ENCODE results near the gene MATN1. TPM values are rescaled to one million over a fixed set of nuclear protein-coding genes. Genes with fewer than 3 reads are reported as not detected.

The MATN1 gene
- total and polyA plus RNA-seq, 8 donors = 0.06 to 0.07 TPM; not detected in 6

GRCh38 chr1:30697571-30698376 is 25.6 kb downstream of the MATN1 start:
- H3K27me3 ChIP-seq = no peaks in the 10 kb centered on the region
- no peak overlapping the region for H3K4me3 ChIP-seq
- intact Hi-C loops (cut with DNase I) = no loop called here
- no peak for FAIRE-seq
- TF ChIP-seq, protein P1, sequence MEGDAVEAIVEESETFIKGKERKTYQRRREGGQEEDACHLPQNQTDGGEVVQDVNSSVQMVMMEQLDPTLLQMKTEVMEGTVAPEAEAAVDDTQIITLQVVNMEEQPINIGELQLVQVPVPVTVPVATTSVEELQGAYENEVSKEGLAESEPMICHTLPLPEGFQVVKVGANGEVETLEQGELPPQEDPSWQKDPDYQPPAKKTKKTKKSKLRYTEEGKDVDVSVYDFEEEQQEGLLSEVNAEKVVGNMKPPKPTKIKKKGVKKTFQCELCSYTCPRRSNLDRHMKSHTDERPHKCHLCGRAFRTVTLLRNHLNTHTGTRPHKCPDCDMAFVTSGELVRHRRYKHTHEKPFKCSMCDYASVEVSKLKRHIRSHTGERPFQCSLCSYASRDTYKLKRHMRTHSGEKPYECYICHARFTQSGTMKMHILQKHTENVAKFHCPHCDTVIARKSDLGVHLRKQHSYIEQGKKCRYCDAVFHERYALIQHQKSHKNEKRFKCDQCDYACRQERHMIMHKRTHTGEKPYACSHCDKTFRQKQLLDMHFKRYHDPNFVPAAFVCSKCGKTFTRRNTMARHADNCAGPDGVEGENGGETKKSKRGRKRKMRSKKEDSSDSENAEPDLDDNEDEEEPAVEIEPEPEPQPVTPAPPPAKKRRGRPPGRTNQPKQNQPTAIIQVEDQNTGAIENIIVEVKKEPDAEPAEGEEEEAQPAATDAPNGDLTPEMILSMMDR (IDR thresholded peaks at IDR 0.05) = no peak
- DNase-seq = peak in 1 of 6 donors; percentile 52
- no peaks in the 10 kb centered on the region for H3K4me1 ChIP-seq
- peak in 2 of 4 donors; percentile 14 to 16 for ATAC-seq
- WGBS, 2 donors = 76 to 79% methylated on average over 9 of the region's 9 CpGs
- no peaks in the 10 kb centered on the region for H3K9me3 ChIP-seq
- no peaks in the 10 kb centered on the region for H3K36me3 ChIP-seq
- no peak overlapping the region for H3K27ac ChIP-seq

DNA sequence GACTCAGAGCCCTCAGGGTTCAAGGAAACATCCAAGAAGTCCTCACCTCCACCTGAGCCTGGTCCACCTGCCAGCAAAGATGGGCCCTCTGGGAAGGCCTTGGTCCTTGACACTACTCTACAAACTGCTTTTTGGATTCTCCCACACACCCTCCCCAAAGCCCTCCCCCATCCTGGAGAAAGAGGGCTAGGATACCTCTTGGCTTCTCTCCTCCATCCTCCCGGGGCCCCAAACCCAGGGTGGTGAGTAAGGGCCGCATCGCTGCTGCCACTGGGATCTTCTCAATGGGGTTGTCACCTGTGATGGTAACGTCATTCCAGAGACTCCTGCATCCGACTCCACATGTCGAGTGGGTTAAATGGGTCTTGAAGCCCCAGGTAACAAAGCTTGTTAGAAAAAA is 26.6 kb downstream of the MATN1 start:
- intact Hi-C loops (cut with DNase I) = no loop called here
- no peaks in the 10 kb centered on the region for H3K9me3 ChIP-seq
- H3K27ac ChIP-seq = no peak overlapping the region
- DNase-seq = peak in 1 of 6 donors; percentile 24
- TF ChIP-seq, protein P1 (IDR thresholded peaks at IDR 0.05) = no peak
- no peak for FAIRE-seq
- WGBS, 2 donors = 91 to 95% methylated on average over 6 of the region's 6 CpGs
- no peaks in the 10 kb centered on the region for H3K36me3 ChIP-seq
- H3K27me3 ChIP-seq = no peaks in the 10 kb centered on the region
- no peak overlapping the region for H3K4me3 ChIP-seq
- H3K4me1 ChIP-seq = no peaks in the 10 kb centered on the region
- no peak for ATAC-seq

- H3K36me3 ChIP-seq = no peaks in the 10 kb centered on the region
- no peaks in the 10 kb centered on the region for H3K27me3 ChIP-seq
- peak in 1 of 6 donors; percentile 34 for DNase-seq
- TF ChIP-seq, protein P1 (IDR thresholded peaks at IDR 0.05) = no peak
- peak in 1 of 4 donors; percentile 21 for ATAC-seq
- H3K4me1 ChIP-seq = no peaks in the 10 kb centered on the region
- WGBS, 2 donors = 63% methylated on average over 6 of the region's 6 CpGs
- H3K4me3 ChIP-seq = no peak overlapping the region
- no peak overlapping the region for H3K27ac ChIP-seq
- no peak for FAIRE-seq
- intact Hi-C loops (cut with DNase I) = no loop called here
- H3K9me3 ChIP-seq = no peaks in the 10 kb centered on the region
Measured at GRCh38 chr1:30695439-30695841, 27.9 kb downstream of the MATN1 start.

- Histone ChIP-seq H3K4me1 (no peaks in the 10 kb centered on the region), H3K27me3 (no peaks in the 10 kb centered on the region), H3K9me3 (no peaks in the 10 kb centered on the region), H3K4me3 (no peak overlapping the region), H3K27ac (no peak overlapping the region), H3K36me3 (no peaks in the 10 kb centered on the region)
- no peak for FAIRE-seq
- ATAC-seq = no peak
- TF ChIP-seq, protein P1 (IDR thresholded peaks at IDR 0.05) = no peak
- WGBS, 2 donors = 70 to 75% methylated on average over 7 to 8 of the region's 8 CpGs
- intact Hi-C loops (cut with DNase I) = no loop called here
- DNase-seq = peak in 1 of 6 donors; percentile 34
Measured at GRCh38 chr1:30694280-30695175, 28.9 kb downstream of the MATN1 start.

All from pancreas (tissue), 10 donors.